HepG2 (cell line): Measurements from ENCODE around the gene TRIM31. TPM values are rescaled to one million over a fixed set of nuclear protein-coding genes. Genes with fewer than 3 reads are reported as not detected.

Experiments used
- CBX5 ChIP-seq: sonication (generic); formaldehyde crosslinking; IDR thresholded peaks from 2 replicates; pipeline ENCODE4 v1.4.0; 2020; ENCODE audit warnings: missing genetic modification reagents, borderline replicate concordance
- CENPX ChIP-seq: sonication (generic); formaldehyde crosslinking; IDR thresholded peaks from 2 replicates; pipeline ENCODE4 v1.9.0; 2021; ENCODE audit warnings: mild to moderate bottlenecking, missing genetic modification reagents, moderate library complexity
- CHD2 ChIP-seq: IDR thresholded peaks from 2 replicates; pipeline ENCODE4 v1.6.1; 2011; ENCODE audit warnings: low read depth, low read length, improper control_type of control experiment
- CSRNP1 ChIP-seq: sonication (generic); formaldehyde crosslinking; IDR thresholded peaks from 2 replicates; pipeline ENCODE4 v1.8.1; 2023; ENCODE audit warnings: mild to moderate bottlenecking, missing genetic modification reagents
- ETS1 ChIP-seq: sonication (generic); formaldehyde crosslinking; IDR thresholded peaks from 2 replicates; pipeline ENCODE4 v1.4.0; 2020; ENCODE audit warnings: missing genetic modification reagents
- FOXA1 ChIP-seq, 2 experiments: fragments of 450-650 bp in 1 of 2; sonication (generic) in 1 of 2; formaldehyde crosslinking in 1 of 2; IDR thresholded peaks; 2 replicates each; pipeline versions ENCODE4 v1.4.0 to v1.6.1; 2016 to 2020; ENCODE audit warnings: missing genetic modification reagents in 1 of 2
- IRX3 ChIP-seq: sonication (generic); formaldehyde crosslinking; IDR thresholded peaks from 2 replicates; pipeline ENCODE4 v1.8.1; 2023; ENCODE audit warnings: mild to moderate bottlenecking, low read depth, missing genetic modification reagents, borderline replicate concordance
- RNF2 ChIP-seq: fragments of 450-650 bp; conservative IDR thresholded peaks from 2 replicates; pipeline ENCODE4 v1.6.1; 2016; ENCODE audit warnings: low read depth
- SALL2 ChIP-seq: sonication (generic); formaldehyde crosslinking; IDR thresholded peaks from 2 replicates; pipeline ENCODE4 v1.8.1; 2023; ENCODE audit warnings: mild to moderate bottlenecking, missing genetic modification reagents, inconsistent platforms
- SMAD3 ChIP-seq: sonication (generic); formaldehyde crosslinking; IDR thresholded peaks from 2 replicates; pipeline ENCODE4 v1.4.0; 2020; ENCODE audit warnings: missing genetic modification reagents
- SMYD3 ChIP-seq: sonication (generic); formaldehyde crosslinking; IDR thresholded peaks from 2 replicates; pipeline ENCODE4 v1.8.1; 2023; ENCODE audit warnings: mild to moderate bottlenecking, missing genetic modification reagents
- STAG1 ChIP-seq: sonication (generic); formaldehyde crosslinking; IDR thresholded peaks from 2 replicates; pipeline ENCODE4 v1.4.0; 2020; ENCODE audit warnings: missing genetic modification reagents
- ZNF367 ChIP-seq: sonication (generic); formaldehyde crosslinking; IDR thresholded peaks from 2 replicates; pipeline ENCODE4 v1.4.0; 2020; ENCODE audit warnings: missing genetic modification reagents, borderline replicate concordance
- ZNF383 ChIP-seq: sonication (generic); formaldehyde crosslinking; IDR thresholded peaks from 2 replicates; pipeline ENCODE4 v1.4.0; 2020; ENCODE audit warnings: missing genetic modification reagents, mild to moderate bottlenecking, borderline replicate concordance
- ZNF552 ChIP-seq: sonication (generic); formaldehyde crosslinking; IDR thresholded peaks from 2 replicates; pipeline ENCODE4 v1.9.0; 2022; ENCODE audit warnings: missing genetic modification reagents, mild to moderate bottlenecking, borderline replicate concordance
- ZNF558 ChIP-seq: sonication (generic); formaldehyde crosslinking; IDR thresholded peaks from 2 replicates; pipeline ENCODE4 v1.9.0; 2022; ENCODE audit warnings: mild to moderate bottlenecking, missing genetic modification reagents, borderline replicate concordance
- polyA plus RNA-seq, 8 experiments: library from polyadenylated mRNA; depleted of rRNA in 3 of 8; stranded (reverse) in 7 of 8; unstranded in 1 of 8; fragments of >200 nt; fragmentation: Illumina TruSeq in 4 of 8; extraction: Trizol in 4 of 8; gene quantifications; 2 replicates each; pipeline versions ENCODE4 v1.2.1 to v1.2.3, GENCODE V29; 2011 to 2016; ENCODE audit warnings: low read depth in 4 of 8, missing spikeins in 1 of 8, mixed read lengths in 1 of 8; ENCODE audit not compliant: insufficient read depth in 1 of 8
- total RNA-seq, 5 experiments: library from RNA; depleted of rRNA; stranded (reverse); fragments of >200 nt; fragmentation: Illumina TruSeq; extraction: Trizol; gene quantifications; 2 replicates each; pipeline ENCODE4 v1.2.3, GENCODE V29; 2016; ENCODE audit warnings: low read depth in 1 of 5
- TF ChIP-seq, protein P1 (sequence below): sonication (generic); formaldehyde crosslinking; IDR thresholded peaks from 2 replicates; pipeline ENCODE4 v1.4.0; 2020; ENCODE audit warnings: mild to moderate bottlenecking, missing genetic modification reagents

The TRIM31 gene
- total and polyA plus RNA-seq, 2 of the 13 experiments (the other 11 are each of a cell fraction or from before 2014, with no cell fraction given), result 0.13 to 0.51 TPM

DNA sequence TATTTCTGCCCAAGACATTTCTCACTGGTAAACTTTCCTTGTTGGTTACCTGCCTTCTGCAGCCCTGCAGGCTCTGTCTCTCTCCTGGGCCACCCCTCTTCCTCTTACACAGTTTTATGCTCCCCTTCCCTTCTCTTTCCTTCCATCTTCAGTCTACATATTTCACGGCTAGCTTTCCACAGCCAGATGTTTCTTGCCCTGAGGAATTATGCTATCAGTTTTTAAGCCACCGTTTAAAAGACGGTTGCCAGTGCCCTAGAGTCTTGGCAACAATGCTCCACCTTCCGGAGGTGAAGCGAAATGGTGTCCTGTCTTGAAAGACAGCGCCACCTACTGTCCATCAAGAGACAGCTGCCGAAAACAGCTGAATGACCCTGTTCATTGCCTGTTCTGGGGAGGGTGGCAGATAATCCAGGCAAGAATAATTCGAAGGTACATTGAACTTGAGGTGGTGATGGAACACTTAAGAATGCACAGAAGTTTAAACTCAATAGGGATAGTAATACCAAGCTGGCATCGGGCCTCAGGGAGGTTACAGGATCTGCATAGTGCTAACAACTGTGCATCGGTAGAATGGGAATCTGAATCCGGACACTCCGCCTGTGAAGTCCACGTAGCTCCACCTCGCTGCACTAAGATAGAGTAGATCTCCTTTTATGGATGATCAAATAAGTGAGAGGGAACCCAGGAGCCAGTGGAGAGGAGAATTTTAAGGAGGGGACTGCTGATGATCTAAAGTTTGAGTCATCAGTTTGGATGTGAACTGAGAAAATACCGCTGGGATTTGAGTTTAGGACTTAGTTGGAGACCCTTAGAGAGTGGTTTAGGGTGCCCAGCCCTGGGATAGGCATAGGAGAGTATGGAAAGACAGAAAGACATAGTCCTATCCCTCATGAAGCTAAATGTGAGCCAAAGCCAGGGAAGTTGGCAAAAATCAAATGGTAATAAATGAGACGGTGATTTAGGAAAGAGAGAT lies 18.3 kb upstream of the TRIM31 start (continued):
- no peak for TF ChIP-seq ZNF558 (CRISPR knock-in tag)
- peak; percentile 87 for TF ChIP-seq SMAD3 (CRISPR knock-in tag)
- no peak for TF ChIP-seq ETS1 (CRISPR knock-in tag)
- TF ChIP-seq STAG1 (CRISPR knock-in tag), result peak; percentile 84
- TF ChIP-seq SMYD3 (CRISPR knock-in tag), result no peak
- TF ChIP-seq, protein P1, sequence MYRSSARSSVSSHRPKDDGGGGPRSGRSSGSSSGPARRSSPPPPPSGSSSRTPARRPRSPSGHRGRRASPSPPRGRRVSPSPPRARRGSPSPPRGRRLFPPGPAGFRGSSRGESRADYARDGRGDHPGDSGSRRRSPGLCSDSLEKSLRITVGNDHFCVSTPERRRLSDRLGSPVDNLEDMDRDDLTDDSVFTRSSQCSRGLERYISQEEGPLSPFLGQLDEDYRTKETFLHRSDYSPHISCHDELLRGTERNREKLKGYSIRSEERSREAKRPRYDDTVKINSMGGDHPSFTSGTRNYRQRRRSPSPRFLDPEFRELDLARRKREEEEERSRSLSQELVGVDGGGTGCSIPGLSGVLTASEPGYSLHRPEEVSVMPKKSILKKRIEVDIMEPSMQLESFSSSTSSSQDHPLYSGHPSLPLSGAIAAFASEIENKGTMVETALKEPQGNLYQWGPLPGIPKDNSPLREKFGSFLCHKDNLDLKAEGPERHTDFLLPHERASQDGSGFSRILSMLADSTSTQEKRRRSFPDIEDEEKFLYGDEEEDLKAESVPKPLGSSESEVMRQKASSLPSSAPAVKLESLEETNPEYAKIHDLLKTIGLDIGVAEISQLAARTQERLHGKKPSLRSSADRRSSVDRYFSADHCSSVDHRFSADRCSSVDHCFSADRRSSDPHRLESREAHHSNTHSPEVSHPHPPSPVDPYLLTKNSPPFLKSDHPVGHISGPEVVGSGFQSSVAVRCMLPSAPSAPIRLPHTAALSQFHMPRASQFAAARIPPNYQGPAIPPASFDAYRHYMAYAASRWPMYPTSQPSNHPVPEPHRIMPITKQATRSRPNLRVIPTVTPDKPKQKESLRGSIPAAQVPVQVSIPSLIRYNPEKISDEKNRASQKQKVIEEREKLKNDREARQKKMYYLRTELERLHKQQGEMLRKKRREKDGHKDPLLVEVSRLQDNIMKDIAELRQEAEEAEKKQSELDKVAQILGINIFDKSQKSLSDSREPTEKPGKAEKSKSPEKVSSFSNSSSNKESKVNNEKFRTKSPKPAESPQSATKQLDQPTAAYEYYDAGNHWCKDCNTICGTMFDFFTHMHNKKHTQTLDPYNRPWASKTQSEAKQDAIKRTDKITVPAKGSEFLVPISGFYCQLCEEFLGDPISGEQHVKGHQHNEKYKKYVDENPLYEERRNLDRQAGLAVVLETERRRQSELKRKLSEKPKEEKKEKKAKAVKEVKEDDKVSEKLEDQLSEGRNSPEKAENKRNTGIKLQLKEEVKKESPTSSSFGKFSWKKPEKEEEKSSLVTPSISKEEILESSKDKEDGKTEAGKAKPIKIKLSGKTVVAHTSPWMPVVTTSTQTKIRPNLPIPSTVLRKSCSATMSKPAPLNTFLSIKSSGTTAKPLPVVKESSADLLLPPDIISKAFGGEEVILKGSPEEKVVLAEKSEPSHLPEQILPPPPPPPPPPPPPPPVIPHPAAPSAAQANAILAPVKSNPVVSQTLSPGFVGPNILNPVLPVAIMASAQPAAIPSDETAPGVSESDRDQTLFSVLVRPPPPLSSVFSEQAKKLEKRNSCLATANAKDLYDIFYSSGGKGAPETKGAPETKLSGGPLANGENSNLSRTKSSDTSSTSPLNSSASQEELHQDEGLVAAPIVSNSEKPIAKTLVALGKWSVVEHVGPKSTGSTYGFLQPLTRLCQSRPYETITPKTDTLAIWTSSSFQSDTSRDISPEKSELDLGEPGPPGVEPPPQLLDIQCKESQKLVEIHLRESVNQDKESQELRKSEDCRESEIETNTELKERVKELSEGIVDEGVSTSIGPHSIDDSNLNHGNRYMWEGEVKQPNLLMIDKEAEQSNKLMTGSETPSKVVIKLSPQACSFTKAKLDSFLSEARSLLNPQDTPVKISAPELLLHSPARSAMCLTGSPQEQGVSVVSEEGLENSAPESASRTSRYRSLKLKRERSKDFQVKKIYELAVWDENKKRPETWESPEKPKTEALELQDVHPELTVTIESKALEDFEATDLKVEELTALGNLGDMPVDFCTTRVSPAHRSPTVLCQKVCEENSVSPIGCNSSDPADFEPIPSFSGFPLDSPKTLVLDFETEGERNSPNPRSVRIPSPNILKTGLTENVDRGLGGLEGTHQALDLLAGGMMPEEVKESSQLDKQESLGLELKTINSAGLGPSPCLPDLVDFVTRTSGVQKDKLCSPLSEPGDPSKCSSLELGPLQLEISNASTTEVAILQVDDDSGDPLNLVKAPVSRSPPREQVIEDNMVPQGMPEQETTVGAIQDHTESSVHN (CRISPR knock-in tag), result no peak
- no peak for TF ChIP-seq CHD2
- no peak for TF ChIP-seq CENPX (CRISPR knock-in tag)
- TF ChIP-seq CBX5 (CRISPR knock-in tag), result peak; percentile 61; the same call in 1 of the 2 replicates
- 0 out of 2 replicates have a peak, but pooled peaks have one; percentile 36 for TF ChIP-seq SALL2 (CRISPR knock-in tag)
- no peak for TF ChIP-seq FOXA1 (IDR thresholded peaks at IDR 0.05)
- TF ChIP-seq FOXA1 (CRISPR knock-in tag; IDR thresholded peaks at IDR 0.05), result no peak
- no peak; the same call in 1 of the 2 replicates for TF ChIP-seq RNF2
- no peak for TF ChIP-seq ZNF367 (CRISPR knock-in tag)
- TF ChIP-seq ZNF383 (CRISPR knock-in tag), result no peak
- no peak for TF ChIP-seq CSRNP1 (CRISPR knock-in tag)
- TF ChIP-seq ZNF552, result no peak
- TF ChIP-seq IRX3 (CRISPR knock-in tag), result no peak
